GM19468 (cell line): ENCODE data around the gene ALDH3A2.

ENCODE experiments used
- ATAC-seq: cut with Tn5 transposase; IDR thresholded peaks from one replicate; pipeline ENCODE4 v1.9.1; 2021; ENCODE audit warnings: mild to moderate bottlenecking, moderate library complexity, moderate number of reproducible peaks; ENCODE audit not compliant: unreplicated experiment; ENCODE audit errors: extremely low read depth

The ALDH3A2 gene

DNA sequence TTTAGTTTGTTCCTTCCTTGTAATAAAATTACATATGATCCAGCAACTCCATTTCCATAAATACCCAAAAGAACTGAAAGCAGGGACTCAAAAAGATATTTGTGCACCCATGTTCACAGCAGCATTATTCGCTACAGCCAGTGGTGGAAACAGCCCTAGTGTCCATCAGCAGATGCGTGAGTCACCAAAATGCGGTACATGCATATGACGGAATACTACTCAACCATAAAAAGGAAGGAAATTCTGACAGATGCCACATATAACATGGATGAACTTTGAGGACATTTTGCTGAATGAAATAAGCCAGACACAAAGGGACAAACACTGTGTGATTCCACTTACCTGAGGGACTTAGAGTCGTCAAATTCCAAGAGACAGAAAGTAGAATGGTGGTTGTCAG, 76.9 kb downstream of the ALDH3A2 start:
- ATAC-seq = no peak

DNA sequence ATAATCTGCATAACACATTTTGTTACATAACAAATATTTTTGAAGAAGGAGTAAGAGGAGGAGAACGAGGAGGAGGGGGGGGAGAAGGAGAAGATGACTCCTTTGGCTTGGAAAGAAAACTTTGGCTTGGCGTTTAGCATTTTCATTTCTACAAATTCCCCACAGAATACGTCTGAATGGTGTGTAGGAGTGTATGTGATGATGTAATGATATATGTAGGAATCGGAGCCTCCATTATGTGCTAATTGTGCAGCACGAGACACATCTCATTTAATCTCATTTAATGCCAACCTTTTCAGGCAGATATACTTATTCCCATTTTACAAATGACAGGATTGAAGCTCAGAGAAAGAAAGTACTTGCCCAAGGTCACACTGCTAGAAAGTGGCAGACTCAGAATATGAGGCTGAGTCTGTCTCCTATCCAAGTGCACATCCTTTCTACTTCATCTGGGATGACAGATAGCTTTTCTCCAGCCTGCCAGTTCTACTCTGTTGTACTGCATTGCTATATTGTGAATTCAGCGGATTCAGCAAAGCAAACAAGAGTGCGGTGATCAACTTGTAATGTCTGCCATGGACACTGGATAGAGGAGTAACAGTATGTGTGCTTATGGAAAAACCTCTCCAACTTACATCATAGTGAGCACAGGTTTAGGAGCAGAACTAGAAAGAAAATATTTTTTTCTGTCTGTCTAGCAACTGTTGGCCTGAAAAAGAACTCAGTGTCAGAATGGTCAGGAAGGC, 78.3 kb downstream of the ALDH3A2 start:
- no peak for ATAC-seq
